Right kidney (tissue), 1 donor: ENCODE data around the gene JPH4.
A peak's percentile ranks its signal among the peaks of the same experiment; 100 is the strongest.
"Not testable (repeated sequence)": the region's sequence is repeated elsewhere in the genome, so short reads cannot be mapped to it uniquely, and the experiment has no call there.

Experiments
- DNase-seq: peaks from one replicate; pipeline ENCODE4 v3.0.0-alpha.2; 2016

The JPH4 gene

DNA sequence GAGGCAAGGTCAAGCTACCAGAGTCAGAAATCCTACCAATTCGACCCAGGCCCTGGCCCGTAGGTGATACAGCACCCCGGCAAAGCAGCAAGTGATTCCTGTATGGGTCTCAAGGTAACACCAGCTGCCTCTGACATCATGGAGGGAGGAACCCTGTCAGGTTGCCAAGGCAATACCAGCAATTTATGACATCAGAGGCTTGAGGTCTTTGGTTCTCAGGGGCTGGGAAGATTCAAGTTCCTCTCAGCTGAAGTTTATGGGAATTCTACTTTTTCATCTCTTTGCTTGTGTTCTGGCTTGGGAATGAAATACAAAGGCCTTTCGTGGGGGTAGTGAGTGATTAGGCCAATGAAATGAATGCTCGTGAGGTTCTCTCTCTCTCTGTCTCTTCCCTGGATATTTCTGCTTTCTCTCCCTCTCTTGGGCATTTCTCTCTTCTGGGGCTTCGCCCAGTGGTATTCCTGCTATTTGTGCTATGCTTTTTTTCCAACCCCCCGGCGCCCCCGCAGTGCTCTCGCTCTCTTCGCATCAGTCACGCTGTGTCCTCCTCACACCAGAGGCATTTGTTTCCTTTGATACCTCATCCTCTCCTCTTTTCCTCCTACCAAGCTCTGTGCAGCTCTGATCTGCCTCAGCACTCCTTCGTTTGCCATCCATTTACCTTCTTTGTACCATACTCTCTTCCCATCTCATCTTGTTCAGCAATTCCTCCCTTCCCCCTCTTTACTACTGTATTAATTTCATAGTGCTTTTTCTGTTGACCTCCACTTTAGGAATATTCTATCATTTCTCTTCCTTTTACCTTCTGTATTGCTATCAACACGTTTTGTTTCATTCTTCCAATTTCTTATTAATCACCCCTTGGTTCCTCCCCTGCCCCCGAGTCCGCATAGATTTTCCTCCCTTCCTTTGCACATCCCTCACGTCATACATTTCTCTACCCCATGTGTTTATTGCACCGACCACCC, 30.0 kb downstream of the JPH4 start:
- no peak for DNase-seq

DNA sequence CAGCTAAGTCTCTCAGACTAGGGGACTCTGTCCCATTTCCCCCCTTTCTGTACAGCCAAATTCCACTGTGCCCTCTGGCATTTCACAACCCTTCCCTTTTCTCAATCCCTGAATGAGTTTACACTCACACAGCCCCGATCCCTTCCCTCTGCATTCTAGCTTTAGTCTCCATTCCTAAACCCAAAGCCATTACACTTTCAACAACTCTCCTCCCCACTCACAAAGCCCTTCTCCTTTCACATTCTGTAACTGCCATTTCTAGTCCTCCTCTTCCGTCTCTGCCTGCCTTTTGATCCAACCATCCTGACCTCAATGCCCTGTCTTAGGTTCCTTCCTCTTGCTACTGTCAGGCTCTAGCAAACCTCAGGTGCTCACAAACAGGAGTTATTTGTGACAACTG, 30.7 kb downstream of the JPH4 start:
- DNase-seq: no peak

DNA sequence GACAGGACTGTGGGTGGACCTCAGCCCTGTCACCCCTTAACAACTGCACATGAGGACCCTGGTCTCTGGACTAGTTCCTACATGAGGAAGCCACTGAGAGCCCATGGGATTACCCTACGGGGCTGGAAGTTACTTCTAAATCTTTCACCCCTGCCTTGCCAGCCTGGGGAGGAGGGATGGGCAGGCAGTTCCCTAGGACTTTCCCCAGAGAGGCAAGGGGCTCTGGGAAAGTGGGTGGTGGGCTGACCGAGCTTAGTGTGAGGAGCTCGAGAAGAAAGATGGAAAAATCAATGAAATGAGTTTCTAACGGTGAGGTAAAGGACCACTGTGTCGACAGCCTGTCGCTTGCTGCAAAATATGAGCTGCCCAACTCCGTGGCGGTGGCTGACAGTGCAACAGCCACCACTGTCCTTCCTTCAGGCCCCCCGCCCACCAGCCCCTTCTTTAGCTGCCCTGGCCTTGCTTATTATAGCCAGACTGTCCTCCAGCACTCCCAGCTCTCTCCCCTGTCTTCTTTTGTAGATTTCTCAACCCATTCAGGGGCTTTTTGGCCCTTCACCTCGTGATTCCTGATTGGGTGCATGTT, 32.0 kb downstream of the JPH4 start:
- no peak for DNase-seq

DNA sequence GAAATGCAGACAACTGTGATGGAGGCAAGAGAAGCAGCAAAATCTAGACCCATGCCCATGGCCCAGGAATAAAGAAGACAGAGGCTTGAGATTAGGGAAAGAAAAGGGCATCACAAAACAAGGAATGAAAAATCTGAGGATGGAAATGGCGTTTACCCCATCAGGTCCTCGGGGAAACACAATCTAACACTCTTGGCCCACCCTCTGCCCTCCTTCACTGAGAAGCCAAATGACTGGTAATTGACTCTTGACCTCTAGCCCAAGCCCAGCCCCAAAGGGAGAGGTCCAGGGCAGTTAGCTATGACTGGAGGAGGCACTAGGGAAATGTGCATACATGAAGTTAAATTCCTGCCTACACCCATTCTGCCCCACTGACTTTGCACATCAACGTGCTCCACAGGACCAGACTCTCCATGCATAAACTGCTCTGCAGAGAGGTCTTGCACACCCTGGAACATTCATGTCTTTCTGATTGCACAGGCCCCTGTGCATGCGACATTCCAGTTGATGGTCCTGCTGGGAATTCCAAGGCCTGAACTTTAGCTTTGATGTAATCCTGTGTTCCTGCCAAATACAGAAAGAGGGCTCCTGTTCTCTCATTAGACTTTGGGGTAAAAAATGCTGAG, 32.7 kb downstream of the JPH4 start:
- DNase-seq: no peak

DNA sequence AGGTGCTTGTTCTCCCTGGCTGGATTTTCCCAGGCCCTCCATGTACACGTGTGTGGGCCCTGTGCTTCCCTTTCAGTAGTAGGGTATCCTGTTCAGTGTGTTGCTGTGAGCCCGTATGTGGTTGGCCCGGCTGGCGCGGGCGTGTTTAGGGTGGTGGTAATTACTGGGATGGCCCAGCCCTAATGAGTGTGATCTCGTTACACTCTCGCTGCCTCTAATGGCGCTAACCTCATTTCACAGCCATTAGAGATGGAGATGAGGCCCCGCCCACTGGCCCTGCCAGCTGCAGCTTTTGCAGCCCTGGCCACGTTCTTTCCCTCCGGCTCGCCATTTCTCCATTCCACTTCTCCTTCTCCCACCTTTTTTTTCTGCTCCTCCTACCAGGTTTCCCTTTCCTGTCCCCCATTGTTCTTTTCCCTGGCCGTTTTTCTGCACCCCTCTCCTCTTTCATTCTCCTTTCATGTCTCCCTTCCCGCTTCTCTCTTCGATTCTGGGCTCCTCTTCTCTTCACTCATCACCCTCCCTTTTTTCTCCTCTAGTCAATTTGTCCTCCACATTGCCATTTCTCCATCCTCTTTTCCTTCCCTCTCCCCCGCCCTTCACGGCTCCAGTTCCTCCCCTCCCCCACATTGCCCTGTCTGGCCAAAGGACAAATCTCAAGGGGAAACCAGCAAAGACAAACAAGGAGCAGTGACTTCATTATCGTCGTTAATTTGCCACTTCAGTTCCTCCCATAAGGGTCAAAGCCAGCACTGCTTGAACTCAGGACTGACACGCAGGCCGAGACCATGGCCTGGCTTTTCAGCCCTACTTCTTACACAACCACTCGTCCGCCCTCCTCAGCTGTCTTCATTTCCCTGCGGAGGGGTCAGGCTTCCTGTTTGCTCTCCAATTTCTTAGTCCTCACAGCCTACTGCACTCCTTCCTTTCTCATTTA, 33.8 kb downstream of the JPH4 start:
- peak; percentile 68 for DNase-seq

DNA sequence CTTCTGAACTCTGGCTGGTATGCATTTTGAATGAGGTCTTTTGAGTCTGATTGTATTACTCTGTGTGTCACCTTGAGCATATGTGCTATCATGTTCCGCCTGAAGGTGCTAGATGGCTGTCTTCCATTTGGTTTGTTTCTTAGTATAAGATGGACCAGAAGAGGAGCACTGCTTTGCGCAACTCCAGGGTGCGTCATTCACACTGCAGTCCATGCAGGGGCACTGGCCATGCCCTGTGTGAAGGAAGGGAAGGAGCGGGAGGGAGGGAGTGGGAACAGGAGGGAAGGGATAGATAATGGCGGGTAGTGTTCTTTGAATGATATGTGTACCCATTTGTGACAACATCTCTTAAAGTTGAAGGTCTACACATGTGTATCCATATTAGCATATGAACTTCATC, 35.2 kb downstream of the JPH4 start:
- no peak for DNase-seq

DNA sequence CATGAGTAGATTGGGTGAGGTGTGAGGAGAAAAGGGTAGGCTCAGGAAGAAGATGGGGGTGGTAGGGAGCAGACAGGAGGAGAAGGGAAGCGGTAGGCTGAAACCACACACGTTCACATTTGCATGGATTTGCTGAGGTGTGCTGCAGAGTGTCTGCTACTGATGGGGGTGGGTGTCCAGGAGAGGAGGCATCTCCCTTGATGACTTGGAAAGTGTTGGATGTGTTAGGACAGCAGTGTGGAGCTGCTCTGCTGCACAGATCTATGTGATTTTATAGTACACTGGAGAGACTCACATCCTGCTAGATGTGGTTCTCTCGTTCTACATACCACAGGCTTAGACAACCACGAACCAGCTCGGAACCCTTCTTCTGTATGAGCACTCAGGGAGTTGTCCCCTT, 36.3 kb downstream of the JPH4 start:
- no peak for DNase-seq

DNA sequence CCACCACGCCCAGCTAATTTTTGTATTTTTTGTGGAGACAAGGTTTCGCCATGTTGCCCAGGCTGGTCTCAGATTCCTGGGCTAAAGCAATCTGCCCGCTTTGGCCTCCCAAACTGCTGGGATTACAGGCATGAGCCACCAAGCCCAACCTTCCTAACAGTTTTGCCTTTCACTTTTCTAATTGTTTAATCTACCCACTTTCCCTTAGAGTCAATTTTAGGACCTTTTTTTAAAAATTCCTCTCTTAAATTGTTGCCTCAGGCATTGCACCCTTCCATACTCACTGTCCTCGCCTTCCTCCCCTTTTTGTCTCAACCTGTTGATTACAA, 38.5 kb downstream of the JPH4 start:
- no peak for DNase-seq

DNA sequence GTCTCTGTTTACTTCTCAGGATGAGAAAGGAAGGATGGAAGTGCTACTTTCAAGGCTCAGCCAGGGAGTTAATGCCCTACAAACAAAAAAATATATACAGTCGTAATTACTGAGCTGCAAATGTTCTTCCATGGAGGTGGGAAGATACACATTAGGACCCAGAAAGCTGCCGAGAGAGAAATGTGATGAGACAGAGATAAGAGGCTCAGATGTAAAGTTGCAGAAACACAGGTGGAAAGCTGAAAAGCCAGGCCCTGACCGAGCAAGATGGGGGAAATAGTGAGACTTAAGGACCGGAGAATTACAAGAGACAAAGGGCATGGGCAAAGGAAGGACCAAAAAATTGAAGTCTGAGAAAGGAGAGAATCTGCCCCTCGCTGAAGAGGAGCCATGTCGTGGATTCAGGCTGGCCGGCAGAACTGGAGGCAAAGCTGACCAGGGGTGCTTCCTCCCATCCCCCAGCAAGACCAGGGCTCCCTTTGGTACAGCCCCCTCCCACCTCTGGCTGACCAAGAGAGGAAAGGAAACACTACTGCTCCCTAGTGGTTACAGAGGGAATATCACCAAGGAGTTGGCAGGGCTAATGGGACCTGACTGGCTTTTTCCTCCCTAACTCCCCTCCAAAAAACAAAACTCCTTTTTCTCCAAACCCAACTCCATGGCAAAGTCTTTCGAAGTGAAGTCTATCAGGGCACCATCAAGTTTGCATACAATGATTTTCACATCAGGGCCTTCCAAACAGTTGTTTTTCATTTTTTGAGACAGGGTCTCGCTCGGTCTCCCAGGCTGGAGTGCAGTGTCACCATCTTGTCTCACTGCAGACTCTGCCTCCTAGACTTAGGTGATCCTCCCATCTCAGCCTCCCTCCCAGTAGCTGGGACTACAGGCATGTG, 39.1 kb downstream of the JPH4 start:
- DNase-seq: peak; percentile 56

DNA sequence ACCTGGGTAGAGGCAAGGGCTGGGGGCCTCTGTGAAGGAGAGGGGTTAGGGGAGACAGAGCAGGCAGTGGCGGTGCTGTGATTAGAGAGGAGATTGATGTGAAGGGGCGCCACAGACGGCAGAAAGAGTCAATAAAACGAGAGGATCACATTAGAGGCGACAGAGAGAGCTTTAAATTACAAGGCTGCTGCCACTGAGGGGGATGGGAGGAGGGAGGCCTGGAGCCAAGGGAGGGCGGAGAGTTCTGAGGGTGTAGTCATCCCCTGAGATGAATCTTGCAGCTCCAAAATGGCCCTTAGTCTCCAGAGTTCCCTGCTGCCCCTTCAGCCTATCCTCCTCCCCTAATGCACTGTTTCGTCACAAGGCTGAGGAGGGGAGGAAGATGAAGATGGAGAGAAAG, 39.8 kb downstream of the JPH4 start:
- no peak for DNase-seq

DNA sequence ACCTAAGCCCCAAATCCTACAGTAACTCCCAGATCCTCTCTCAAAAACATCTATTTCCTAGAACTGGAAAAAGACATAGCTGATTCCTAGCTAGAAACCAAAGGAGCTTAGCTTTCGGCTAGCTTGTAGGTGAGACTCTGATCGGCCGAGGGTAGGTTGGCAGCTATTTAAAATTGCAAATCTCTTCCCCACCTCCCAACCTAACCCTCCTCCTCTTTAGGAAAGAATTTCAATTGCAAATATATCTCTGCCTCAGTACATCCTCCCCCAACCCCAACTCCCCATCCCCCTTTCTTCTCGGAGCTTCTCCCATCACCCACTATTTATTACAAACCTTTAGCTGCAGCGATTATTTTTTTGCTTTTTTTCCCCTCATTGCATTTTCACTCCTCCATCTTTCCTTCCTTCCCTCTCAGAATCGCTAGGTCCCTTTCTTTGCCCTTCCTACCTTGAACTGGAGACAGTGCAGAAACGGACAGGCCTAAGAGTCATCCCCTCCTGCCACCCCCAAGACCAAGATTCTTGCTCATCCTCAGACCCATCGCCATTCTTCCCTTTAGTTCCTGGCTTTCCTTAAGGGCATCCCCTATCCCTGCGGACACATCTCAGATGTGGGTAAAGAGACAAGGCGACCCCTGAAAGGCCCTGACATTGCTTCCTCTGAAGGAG, 40.4 kb downstream of the JPH4 start:
- DNase-seq: no peak

DNA sequence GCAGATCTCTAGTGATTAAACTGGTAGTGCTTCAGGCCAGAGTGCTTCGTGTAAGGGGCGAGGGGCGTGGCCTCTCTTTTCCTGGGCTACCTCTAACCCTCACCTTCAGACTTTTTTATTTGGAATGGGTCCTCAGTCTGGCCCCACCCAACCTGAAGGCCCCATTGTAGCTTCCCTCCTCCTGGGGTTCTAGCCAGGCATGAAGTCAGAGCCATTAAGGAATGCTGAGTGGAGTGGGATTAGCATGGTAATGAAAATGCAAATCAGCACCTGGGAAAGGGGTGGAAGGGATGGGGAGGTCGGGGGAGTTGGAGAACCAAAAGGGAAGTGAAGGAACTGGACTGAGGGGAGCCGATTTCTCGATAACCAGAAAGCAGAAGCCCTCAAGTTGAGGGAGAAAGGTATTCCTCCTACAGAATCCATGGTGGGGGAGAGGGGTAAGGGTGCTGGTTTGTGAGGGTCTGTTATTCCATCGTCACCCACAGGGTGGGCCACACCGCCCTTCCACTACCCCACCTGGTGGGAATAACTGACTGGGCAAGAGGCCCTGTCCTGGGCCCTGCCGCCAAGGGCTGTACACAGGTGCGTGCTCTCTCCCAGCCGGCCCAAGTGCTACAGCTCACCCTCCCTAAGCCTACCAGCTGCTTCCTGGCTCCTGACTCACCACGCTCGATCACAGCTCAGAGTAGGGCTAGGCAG, 41.1 kb downstream of the JPH4 start:
- DNase-seq: peak; percentile 22

DNA sequence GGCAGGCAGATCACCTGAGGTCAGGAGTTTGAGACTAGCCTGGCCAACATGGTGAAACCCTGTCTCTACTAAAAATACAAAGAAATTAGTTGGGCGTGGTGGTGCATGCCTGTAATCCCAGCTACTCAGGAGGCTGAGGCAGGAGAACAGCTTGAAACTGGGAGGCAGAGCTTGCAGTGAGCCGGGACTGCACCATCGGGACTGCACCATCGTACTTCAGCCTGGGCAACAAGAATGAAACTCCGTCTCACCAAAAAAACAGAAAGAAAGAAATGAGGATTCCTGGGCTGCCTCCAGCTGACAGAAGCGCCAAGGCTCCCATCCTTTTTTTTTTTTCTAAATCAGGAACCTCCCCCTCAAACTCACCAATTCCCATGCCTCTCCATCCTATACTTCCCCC, 41.7 kb downstream of the JPH4 start:
- not testable (repeated sequence) for DNase-seq

DNA sequence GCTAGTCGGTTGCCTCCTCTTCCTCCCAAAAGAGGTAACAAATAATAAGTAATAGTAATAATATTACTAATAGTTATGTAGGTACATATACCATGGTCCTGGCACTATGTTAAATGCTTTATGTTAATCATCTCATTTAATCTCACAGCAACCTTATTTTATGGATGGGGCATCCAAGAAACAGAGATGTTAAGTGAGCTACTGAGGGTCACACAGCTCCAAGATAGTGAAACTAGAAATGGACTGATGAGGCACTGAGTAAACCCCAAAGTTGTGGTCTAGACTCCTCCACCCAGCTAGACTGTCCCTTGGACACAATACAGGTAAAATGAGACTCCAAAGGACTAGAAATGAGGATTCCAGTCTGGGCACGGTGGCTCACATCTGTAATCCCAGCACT, 42.1 kb downstream of the JPH4 start:
- DNase-seq: no peak

DNA sequence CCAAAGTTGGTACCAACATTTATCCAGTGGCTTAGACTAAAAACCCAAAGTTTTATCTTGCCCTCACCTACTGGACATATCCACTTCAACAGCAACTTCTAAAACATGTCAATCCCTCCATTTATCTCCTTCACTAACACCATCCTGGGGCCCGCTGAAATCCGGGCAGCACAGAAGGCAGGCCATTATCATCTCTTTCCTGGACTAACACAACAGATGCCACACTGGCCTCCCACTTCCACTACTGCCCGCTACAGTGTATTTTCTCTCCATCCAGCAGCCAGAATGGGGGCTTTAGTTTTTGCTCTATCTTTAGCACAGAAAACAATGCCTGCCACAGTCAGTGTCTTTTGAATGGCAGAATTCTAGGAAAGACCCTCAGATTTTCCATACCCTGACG, 42.6 kb downstream of the JPH4 start:
- DNase-seq: no peak

DNA sequence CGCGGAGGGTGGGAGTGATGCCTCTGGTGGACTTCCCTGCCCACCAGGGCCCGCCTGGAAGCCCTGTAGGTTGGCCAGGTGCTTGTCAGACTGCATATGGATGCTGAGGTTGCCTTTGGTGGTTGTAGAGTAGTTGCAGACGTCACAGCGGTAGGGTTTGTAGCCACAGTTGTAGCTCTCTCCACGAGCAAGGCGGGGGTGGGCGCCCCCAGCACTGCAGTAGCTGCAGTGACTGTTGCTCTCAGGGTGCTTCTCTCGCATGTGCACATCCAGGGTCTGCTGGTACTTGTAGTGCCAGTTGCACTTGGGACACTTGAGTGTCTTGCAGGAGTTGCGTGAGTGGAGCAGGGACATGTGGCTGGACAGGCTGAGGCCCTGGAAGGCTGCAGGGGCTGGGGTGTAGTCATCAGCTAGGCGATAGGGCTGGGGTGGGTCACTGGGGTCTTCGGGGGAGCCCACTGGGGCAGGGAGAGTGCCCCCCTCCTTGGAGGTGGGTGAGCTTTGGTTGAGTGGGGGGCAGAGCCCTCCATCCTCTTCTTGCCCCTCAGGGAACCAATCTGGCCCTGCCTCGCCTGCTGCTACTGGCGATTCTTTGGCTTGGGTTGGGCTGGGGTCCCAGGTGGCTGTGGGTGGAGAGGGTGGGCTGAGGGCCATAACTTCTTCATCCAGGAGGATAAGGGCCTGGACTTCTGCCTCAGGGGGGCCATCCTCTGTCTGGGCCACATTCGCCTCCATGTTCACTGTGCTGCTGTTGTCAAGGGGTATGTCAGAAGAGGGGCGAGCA, 44.7 kb downstream of the JPH4 start:
- DNase-seq: no peak

DNA sequence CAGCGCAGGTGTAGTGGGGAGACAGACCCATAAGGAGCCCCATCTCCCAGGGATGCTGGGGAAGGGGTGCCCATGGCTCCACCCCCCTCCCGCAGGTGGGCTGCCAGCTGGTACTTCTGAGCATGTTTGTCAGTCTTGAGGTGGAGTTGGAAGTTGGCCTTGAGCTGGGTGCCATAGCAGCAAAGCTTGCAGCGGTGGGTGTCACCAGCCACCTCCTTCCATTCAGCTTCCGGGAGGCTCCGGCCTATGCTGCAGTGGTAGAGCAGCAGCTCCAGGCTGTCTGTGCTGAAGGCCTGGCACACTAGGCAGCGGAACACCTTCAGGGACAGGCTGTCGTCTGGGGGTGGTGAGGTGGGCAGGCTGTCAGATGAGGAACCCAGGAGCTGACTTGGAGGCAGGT, 45.9 kb downstream of the JPH4 start:
- no peak for DNase-seq

DNA sequence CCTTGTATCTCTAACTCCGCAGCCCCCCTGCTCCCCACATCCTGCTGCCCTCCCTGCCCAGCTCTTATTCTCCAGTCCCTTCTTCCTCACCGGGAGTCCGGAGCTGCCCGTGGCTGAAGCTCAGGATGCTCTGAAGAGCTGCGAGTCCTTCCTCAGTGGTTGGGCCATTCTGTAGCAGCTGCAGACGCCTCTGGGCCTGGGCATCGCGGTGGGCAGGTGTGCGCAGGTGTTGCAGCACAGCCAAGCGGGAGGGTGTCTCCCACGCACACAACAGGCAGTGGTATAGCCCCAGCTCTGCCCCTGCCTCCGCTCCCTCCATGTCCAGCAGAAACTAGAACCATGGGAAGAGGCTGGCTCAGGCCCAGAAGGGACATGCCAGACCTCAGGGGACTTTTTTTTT, 47.2 kb downstream of the JPH4 start:
- DNase-seq: no peak

DNA sequence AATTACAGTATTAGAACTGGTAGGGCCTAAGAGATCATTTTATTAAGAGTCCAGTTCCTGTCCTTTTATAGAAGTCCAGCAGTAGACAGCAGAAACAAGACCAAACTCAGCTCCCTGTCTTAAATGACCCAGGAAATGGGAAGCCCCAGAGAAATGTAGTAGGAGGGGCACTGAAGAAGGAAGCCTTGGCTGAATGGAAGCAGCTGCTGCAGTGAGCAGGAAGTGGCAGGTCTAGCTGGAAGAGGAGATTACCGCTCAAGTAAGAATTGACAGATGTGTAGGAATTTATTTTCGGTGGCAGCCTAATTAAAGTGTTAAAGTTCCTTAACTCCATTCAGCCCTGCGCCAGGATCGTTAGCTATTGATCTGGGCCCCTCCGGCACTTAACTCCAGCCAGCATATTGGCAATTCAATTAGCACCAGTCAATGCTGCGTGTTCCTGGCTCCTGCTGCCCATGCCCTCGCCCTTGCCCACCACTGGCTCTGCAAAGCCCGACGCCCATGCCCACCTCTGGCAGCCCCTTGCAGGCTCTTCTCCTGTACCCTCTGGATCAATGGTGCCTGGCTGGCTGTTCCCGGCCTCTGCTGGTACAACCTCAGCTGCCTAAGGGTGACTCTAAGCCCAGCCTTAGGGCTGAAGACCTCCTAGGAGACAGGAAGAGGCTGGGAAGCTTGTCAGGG, 48.1 kb downstream of the JPH4 start:
- DNase-seq: no peak
